HepG2 (cell line): ENCODE data around the gene CCS. TPM values are rescaled to one million over a fixed set of nuclear protein-coding genes. Genes with fewer than 3 reads are reported as not detected.

ENCODE experiments used
- ATAC-seq: fragments of 200-7000 bp; cut with Tn5 transposase; 3 replicates; pipeline ENCODE4 v1.9.1; 2020; ENCODE audit warnings: mild to moderate bottlenecking, moderate library complexity
- BruUV-seq: library from RNA; stranded (reverse); fragments of 400-500 nt; replicated peaks from 2 replicates; lab custom pipeline; 2021; lab: Mats Ljungman, UMichigan
- CTCF ChIA-PET: fragments of 300-600 bp; formaldehyde crosslinking; extraction: SDS; loops from one replicate; lab custom pipeline; 2021; ENCODE audit warnings: low total read pairs, inconsistent platforms, low intra/inter-chr PET ratio; lab: Yijun Ruan, JAX
- POLR2A ChIA-PET: fragments of 350-600 bp; sonication (Branson Sonifier 250); formaldehyde crosslinking; loops from one replicate; lab custom pipeline; 2020; ENCODE audit warnings: antibody characterized with exemption, inconsistent platforms; lab: Yijun Ruan, JAX
- DNase-seq: peaks from one replicate; pipeline ENCODE4 v3.0.0-alpha.2; 2015; ENCODE audit warnings: low spot score
- FAIRE-seq: peaks from 3 replicates; lab custom pipeline; 2011; peaks lifted over from hg19 to GRCh38; lab: Jason Lieb, UNC
- H2AFZ ChIP-seq: one replicate; pipeline ENCODE4 v1.6.1; 2011; ENCODE audit warnings: low read length, inconsistent platforms
- H3K27ac ChIP-seq: fragments of 300-600 bp; 3 replicates; pipeline ENCODE4 v1.8.0; 2011; ENCODE audit warnings: mixed run types, mild to moderate bottlenecking, mixed read lengths, low read length, inconsistent platforms; ENCODE audit not compliant: insufficient read depth; ENCODE audit errors: extremely low read length
- H3K27me3 ChIP-seq, 2 experiments: fragments of 200-600 bp in 1 of 2; 2 replicates in 1 of 2; 3 replicates in 1 of 2; pipeline versions ENCODE4 v1.6.0 to v1.8.0; 2011; ENCODE audit warnings: low read length in 2 of 2, mild to moderate bottlenecking in 2 of 2, moderate library complexity in 2 of 2, inconsistent platforms in 1 of 2; ENCODE audit not compliant: insufficient read depth in 2 of 2, control insufficient read depth in 1 of 2
- H3K36me3 ChIP-seq, 2 experiments: fragments of 200-600 bp in 1 of 2; replicated peaks in 1 of 2; 2 replicates in 1 of 2; 3 replicates in 1 of 2; pipeline versions ENCODE4 v1.5.1 to v1.8.0; 2011; ENCODE audit warnings: low read length in 2 of 2, inconsistent platforms in 1 of 2; ENCODE audit not compliant: insufficient read depth in 2 of 2, control insufficient read depth in 1 of 2
- H3K4me1 ChIP-seq: 2 replicates; pipeline ENCODE4 v1.5.1; 2012; ENCODE audit warnings: low read length, inconsistent platforms; ENCODE audit not compliant: insufficient read depth
- H3K4me2 ChIP-seq: 2 replicates; pipeline ENCODE4 v1.6.0; 2011; ENCODE audit warnings: low read depth, low read length, inconsistent platforms
- H3K4me3 ChIP-seq, 3 experiments: fragments of 200-600 bp in 1 of 3; sonication (generic), shearing (Covaris generic) in 1 of 3; replicated peaks in 1 of 3; 2 replicates each; pipeline ENCODE4 v1.5.1; 2011 to 2016; ENCODE audit warnings: low read length in 3 of 3, inconsistent platforms in 2 of 3, low read depth in 2 of 3, mild to moderate bottlenecking in 2 of 3, control low read depth in 1 of 3, mixed read lengths in 1 of 3; ENCODE audit not compliant: insufficient read depth in 1 of 3
- H3K79me2 ChIP-seq: one replicate; pipeline ENCODE4 v1.6.1; 2011; ENCODE audit warnings: low read length, inconsistent platforms; ENCODE audit not compliant: insufficient read depth
- H3K9ac ChIP-seq: 2 replicates; pipeline ENCODE4 v1.6.0; 2011; ENCODE audit warnings: mild to moderate bottlenecking, low read depth, low read length, inconsistent platforms; ENCODE audit not compliant: insufficient read depth
- H3K9me3 ChIP-seq: 2 replicates; pipeline ENCODE4 v1.5.1; 2012; ENCODE audit warnings: mild to moderate bottlenecking, low read length
- H4K20me1 ChIP-seq: 2 replicates; pipeline ENCODE4 v1.6.0; 2011; ENCODE audit warnings: inconsistent platforms, mild to moderate bottlenecking, low read length, moderate library complexity; ENCODE audit not compliant: insufficient read depth
- CTCF ChIP-seq: sonication (generic); formaldehyde crosslinking; IDR thresholded peaks from 2 replicates; pipeline ENCODE4 v1.5.0; 2020; ENCODE audit warnings: mild to moderate bottlenecking, missing genetic modification reagents, moderate library complexity
- DBP ChIP-seq: sonication (generic); formaldehyde crosslinking; IDR thresholded peaks from 2 replicates; pipeline ENCODE4 v1.4.0; 2020; ENCODE audit warnings: missing genetic modification reagents; ENCODE audit errors: not compliant biosample characterization
- MLXIP ChIP-seq: sonication (generic); formaldehyde crosslinking; IDR thresholded peaks from 2 replicates; pipeline ENCODE4 v1.9.0; 2021; ENCODE audit warnings: missing genetic modification reagents, borderline replicate concordance
- MZF1 ChIP-seq: sonication (generic); formaldehyde crosslinking; IDR thresholded peaks from 2 replicates; pipeline ENCODE4 v1.8.1; 2023; ENCODE audit warnings: mild to moderate bottlenecking, missing genetic modification reagents, borderline replicate concordance
- PHF20 ChIP-seq: sonication (generic); formaldehyde crosslinking; IDR thresholded peaks from 2 replicates; pipeline ENCODE4 v1.5.0; 2020; ENCODE audit warnings: mild to moderate bottlenecking, missing genetic modification reagents
- POLR2A ChIP-seq, 2 experiments: IDR thresholded peaks; 2 replicates each; pipeline ENCODE4 v1.6.1; 2011; ENCODE audit warnings: low read depth in 2 of 2, low read length in 2 of 2, mild to moderate bottlenecking in 1 of 2, moderate library complexity in 1 of 2; ENCODE audit not compliant: insufficient read depth in 1 of 2
- SNAPC2 ChIP-seq: sonication (generic); formaldehyde crosslinking; IDR thresholded peaks from 2 replicates; pipeline ENCODE4 v1.8.1; 2022; ENCODE audit warnings: mild to moderate bottlenecking, missing genetic modification reagents
- ZNF18 ChIP-seq: sonication (generic); formaldehyde crosslinking; IDR thresholded peaks from 2 replicates; pipeline ENCODE4 v1.8.0; 2022; ENCODE audit warnings: mild to moderate bottlenecking, missing genetic modification reagents; ENCODE audit not compliant: insufficient replicate concordance
- ZNF326 ChIP-seq: sonication (generic); formaldehyde crosslinking; IDR thresholded peaks from 2 replicates; pipeline ENCODE4 v1.4.0; 2020; ENCODE audit warnings: missing genetic modification reagents, borderline replicate concordance
- ZNF33B ChIP-seq: sonication (generic); formaldehyde crosslinking; IDR thresholded peaks from 2 replicates; pipeline ENCODE4 v1.5.1; 2020; ENCODE audit warnings: mild to moderate bottlenecking, missing genetic modification reagents
- ZNF546 ChIP-seq: sonication (generic); formaldehyde crosslinking; conservative IDR thresholded peaks from 2 replicates; pipeline ENCODE4 v1.8.1; 2023; ENCODE audit warnings: mild to moderate bottlenecking, missing genetic modification reagents
- ZNF576 ChIP-seq: sonication (generic); formaldehyde crosslinking; IDR thresholded peaks from 2 replicates; pipeline ENCODE4 v1.4.0; 2020; ENCODE audit warnings: mild to moderate bottlenecking, missing genetic modification reagents
- ZNF746 ChIP-seq: sonication (generic); formaldehyde crosslinking; IDR thresholded peaks from 2 replicates; pipeline ENCODE4 v1.8.0; 2022; ENCODE audit warnings: mild to moderate bottlenecking, missing genetic modification reagents
- WGBS: methylation state at CpG from one replicate; pipeline ENCODE4 v1.1.6; 2017; ENCODE audit warnings: low lambda C conversion rate; 5-methylcytosine and 5-hydroxymethylcytosine counted together
- in situ Hi-C: cut with HindIII; loops from 2 replicates; pipeline ENCODE4 v1.10.0; 2017; ENCODE audit warnings: low pct_unique_long_range_greater_than_20kb; ENCODE audit not compliant: extremely low pct_ligation_motif_present
- intact Hi-C: fragments of 100-400 bp; cut with micrococcal nuclease; formaldehyde crosslinking; loops from one replicate; pipeline ENCODE4 v1.10.0; 2022; ENCODE audit not compliant: unreplicated experiment
- polyA plus RNA-seq, 8 experiments: library from polyadenylated mRNA; depleted of rRNA in 3 of 8; stranded (reverse) in 7 of 8; unstranded in 1 of 8; fragments of >200 nt; fragmentation: Illumina TruSeq in 4 of 8; extraction: Trizol in 4 of 8; gene quantifications; 2 replicates each; pipeline versions ENCODE4 v1.2.1 to v1.2.3, GENCODE V29; 2011 to 2016; ENCODE audit warnings: low read depth in 4 of 8, missing spikeins in 1 of 8, mixed read lengths in 1 of 8; ENCODE audit not compliant: insufficient read depth in 1 of 8
- total RNA-seq, 5 experiments: library from RNA; depleted of rRNA; stranded (reverse); fragments of >200 nt; fragmentation: Illumina TruSeq; extraction: Trizol; gene quantifications; 2 replicates each; pipeline ENCODE4 v1.2.3, GENCODE V29; 2016; ENCODE audit warnings: low read depth in 1 of 5

Gene CCS
- total and polyA plus RNA-seq, 2 of the 13 experiments (the other 11 are each of a cell fraction or from before 2014, with no cell fraction given) = 25.4 to 44.6 TPM

- Histone ChIP-seq H3K4me1 (peaks cover 63% of the 10 kb centered on the region), H2AFZ (no peak within 1 kb of the TSS), H4K20me1 (peaks cover 50% of the 10 kb centered on the region), H3K27me3 (no peaks in the 10 kb centered on the region; a peak in 1 of 5 replicates), H3K4me3 (peak within 1 kb of the TSS; percentile 87 to 96 (median 90)), H3K4me2 (peak within 1 kb of the TSS; percentile 88), H3K27ac (peak within 1 kb of the TSS; percentile 95), H3K79me2 (peaks cover 83% of the 10 kb centered on the region), H3K36me3 (peaks cover 5 to 22% of the 10 kb centered on the region in 2 experiments; a peak in 4 of 5 replicates), H3K9ac (peak within 1 kb of the TSS; percentile 97), H3K9me3 (no peaks in the 10 kb centered on the region)
- peak; percentile 99 for DNase-seq
- WGBS = under 1% methylated on average over 32 of the region's 63 CpGs
- no TSS peak for BruUV-seq
- intact Hi-C loops = loop anchor here (2.0 kb wide), 1 partner anchor 46 kb away; the partner anchor contains the start of genes CCDC87 and CCS
- in situ Hi-C loops = no loop called here
- ChIA-PET CTCF (interaction anchor here (2.1 kb wide), 1 partner anchor 60 kb away, joined by 7 read pairs; no protein-coding TSS in a partner anchor), POLR2A (interaction anchor here (0.6 to 10.0 kb wide), 32 partner anchors 9 to 735 kb away, joined by 3 to 211 read pairs (median 6); partner anchors contain the start of genes ACTN3, BBS1, CCDC87 and CCS)
- peak; percentile 93 for ATAC-seq
- peak; percentile 81 for FAIRE-seq
- no peak for TF ChIP-seq DBP (CRISPR knock-in tag)
- no peak for TF ChIP-seq ZNF576
- TF ChIP-seq PHF20 = peak; percentile 67; the same call in 1 of the 2 replicates
- no peak for TF ChIP-seq ZNF326
- TF ChIP-seq ZNF33B (CRISPR knock-in tag) = no peak
- TF ChIP-seq MZF1 = 0 out of 2 replicates have a peak, but pooled peaks have one; percentile 76
- TF ChIP-seq MLXIP (CRISPR knock-in tag) = no peak
- TF ChIP-seq ZNF746 (CRISPR knock-in tag) = peak; percentile 59; the same call in 1 of the 2 replicates
- TF ChIP-seq CTCF (CRISPR knock-in tag) = peak; percentile 29; the same call in 1 of the 2 replicates
- TF ChIP-seq POLR2A (IDR thresholded peaks at IDR 0.05; ENCODE audit: insufficient read depth in 1 of 2, low read depth in 2 of 2, low read length in 2 of 2) = peak; percentile 83 to 94
- no peak for TF ChIP-seq SNAPC2 (CRISPR knock-in tag)
- TF ChIP-seq ZNF546 (CRISPR knock-in tag) = no peak
- peak; percentile 21 for TF ChIP-seq ZNF18 (CRISPR knock-in tag)
These were observed 45.4 kb downstream of the CCS start, which contains the start of gene RBM4 for GRCh38 chr11:66638177-66639065. RBM4 (plus strand) TSS chr11:66638703; CDS start chr11:66639712, 1,009 bp downstream.
